ENCODE results near the gene TPO. TPM values are rescaled to one million over a fixed set of nuclear protein-coding genes. Genes with fewer than 3 reads are reported as not detected.

TPO gene
- polyA plus RNA-seq, 1 donor from 2014 or later: not detected

DNA sequence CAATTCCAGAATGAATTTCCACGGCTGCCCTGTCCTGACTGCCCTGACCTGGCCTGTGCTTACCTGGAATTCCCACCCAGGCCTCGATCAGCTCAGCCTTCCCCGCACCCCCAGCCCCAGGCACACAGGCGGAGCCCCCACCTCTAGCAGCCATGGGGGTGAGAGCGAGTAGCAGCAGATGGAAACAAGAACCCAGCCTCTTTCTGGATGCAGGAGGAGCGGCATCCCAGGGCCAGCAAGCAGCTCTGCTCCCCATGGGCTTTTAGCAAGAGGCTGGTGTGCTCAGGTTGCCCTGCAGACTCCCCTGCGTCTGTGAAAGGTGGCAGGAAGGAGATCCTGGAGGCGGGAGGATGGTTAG lies 101.8 kb downstream of the TPO start:
- Histone ChIP-seq H3K4me3 (ENCODE audit: low read length) (no peak overlapping the region), H4K20me1 (ENCODE audit: insufficient read depth) (no peaks in the 10 kb centered on the region), H3K9me2 (ENCODE audit: insufficient read depth, low read length) (no peaks in the 10 kb centered on the region), H3K27me3 (ENCODE audit: insufficient read depth, low read depth, low read length) (no peaks in the 10 kb centered on the region), H3K27ac (ENCODE audit: low read length) (no peak overlapping the region), H3K9ac (ENCODE audit: low read length) (no peak overlapping the region), H3K79me2 (replicated peaks; ENCODE audit: insufficient read depth, low read length) (no peaks in the 10 kb centered on the region), H2AFZ (ENCODE audit: low read depth, low read length) (no peak overlapping the region), H3K4me2 (ENCODE audit: low read length) (no peak overlapping the region), H3F3A (ENCODE audit: insufficient read depth, low read length, poor library complexity, severe bottlenecking) (no peaks in the 10 kb centered on the region), H3K9me3 (ENCODE audit: low read length) (no peaks in the 10 kb centered on the region), H3K36me3 (ENCODE audit: insufficient read depth, low read length) (no peaks in the 10 kb centered on the region)
- TF ChIP-seq, protein P1, sequence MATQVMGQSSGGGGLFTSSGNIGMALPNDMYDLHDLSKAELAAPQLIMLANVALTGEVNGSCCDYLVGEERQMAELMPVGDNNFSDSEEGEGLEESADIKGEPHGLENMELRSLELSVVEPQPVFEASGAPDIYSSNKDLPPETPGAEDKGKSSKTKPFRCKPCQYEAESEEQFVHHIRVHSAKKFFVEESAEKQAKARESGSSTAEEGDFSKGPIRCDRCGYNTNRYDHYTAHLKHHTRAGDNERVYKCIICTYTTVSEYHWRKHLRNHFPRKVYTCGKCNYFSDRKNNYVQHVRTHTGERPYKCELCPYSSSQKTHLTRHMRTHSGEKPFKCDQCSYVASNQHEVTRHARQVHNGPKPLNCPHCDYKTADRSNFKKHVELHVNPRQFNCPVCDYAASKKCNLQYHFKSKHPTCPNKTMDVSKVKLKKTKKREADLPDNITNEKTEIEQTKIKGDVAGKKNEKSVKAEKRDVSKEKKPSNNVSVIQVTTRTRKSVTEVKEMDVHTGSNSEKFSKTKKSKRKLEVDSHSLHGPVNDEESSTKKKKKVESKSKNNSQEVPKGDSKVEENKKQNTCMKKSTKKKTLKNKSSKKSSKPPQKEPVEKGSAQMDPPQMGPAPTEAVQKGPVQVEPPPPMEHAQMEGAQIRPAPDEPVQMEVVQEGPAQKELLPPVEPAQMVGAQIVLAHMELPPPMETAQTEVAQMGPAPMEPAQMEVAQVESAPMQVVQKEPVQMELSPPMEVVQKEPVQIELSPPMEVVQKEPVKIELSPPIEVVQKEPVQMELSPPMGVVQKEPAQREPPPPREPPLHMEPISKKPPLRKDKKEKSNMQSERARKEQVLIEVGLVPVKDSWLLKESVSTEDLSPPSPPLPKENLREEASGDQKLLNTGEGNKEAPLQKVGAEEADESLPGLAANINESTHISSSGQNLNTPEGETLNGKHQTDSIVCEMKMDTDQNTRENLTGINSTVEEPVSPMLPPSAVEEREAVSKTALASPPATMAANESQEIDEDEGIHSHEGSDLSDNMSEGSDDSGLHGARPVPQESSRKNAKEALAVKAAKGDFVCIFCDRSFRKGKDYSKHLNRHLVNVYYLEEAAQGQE (IDR thresholded peaks at IDR 0.05; ENCODE audit: borderline replicate concordance): no peak
- TF ChIP-seq TAF1 (IDR thresholded peaks at IDR 0.05; ENCODE audit: low read depth) (no peak), POLR2AphosphoS5 (IDR thresholded peaks at IDR 0.05) (no peak), RAD21 (conservative IDR thresholded peaks at IDR 0.05) (no peak), EP300 (conservative IDR thresholded peaks at IDR 0.05; ENCODE audit: poor library complexity, severe bottlenecking) (no peak), SMC3 (conservative IDR thresholded peaks at IDR 0.05; ENCODE audit: poor library complexity) (no peak), MXI1 (conservative IDR thresholded peaks at IDR 0.05; ENCODE audit: poor library complexity, severe bottlenecking) (no peak), EZH2 (IDR thresholded peaks at IDR 0.05; ENCODE audit: borderline replicate concordance, insufficient read depth, low read length, poor library complexity, severe bottlenecking) (no peak)
- TF ChIP-seq, protein P2, sequence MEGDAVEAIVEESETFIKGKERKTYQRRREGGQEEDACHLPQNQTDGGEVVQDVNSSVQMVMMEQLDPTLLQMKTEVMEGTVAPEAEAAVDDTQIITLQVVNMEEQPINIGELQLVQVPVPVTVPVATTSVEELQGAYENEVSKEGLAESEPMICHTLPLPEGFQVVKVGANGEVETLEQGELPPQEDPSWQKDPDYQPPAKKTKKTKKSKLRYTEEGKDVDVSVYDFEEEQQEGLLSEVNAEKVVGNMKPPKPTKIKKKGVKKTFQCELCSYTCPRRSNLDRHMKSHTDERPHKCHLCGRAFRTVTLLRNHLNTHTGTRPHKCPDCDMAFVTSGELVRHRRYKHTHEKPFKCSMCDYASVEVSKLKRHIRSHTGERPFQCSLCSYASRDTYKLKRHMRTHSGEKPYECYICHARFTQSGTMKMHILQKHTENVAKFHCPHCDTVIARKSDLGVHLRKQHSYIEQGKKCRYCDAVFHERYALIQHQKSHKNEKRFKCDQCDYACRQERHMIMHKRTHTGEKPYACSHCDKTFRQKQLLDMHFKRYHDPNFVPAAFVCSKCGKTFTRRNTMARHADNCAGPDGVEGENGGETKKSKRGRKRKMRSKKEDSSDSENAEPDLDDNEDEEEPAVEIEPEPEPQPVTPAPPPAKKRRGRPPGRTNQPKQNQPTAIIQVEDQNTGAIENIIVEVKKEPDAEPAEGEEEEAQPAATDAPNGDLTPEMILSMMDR (IDR thresholded peaks at IDR 0.05; ENCODE audit: poor library complexity, severe bottlenecking): no peak

DNA sequence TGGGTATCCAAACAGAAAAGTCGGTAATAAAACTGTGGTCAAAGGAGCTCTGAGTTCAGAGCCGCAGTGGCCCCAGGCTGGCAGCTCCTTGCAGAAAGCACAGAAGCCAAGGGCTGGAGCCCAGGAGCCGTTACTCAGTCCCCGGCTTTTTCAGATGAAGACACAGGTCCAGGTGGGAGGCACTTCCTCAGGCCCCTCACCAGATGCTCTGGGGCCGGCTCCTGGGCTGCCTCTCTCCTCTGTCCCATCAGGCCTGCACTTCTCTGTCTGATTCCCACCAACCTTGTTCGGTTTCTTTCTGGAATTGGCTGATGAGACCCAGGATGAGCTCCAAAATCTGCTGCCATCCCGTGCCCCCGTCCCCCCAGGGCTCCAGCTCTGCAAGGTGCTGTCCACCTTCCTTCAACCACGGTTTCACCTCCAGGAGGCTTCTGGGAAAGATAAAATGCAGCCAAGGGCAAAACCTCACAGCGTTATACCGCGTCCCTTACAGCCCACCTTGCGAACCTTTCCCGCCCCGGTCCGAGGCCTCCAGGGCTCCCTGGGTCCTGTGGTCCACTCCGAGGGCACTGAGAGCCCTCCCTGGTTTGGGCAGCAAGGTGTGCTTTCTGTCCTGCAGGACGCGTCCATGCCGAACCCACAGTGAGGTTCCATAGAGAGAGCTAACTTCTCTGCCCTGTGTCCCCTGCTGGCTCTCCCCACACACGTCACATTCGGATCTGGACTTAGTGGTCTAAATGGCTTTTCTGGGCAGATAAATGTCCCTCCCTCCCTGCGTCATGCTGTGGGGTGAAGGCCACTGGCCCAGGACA lies 102.9 kb downstream of the TPO start:
- Histone ChIP-seq H3K4me3 (ENCODE audit: low read length) (no peak overlapping the region), H3F3A (ENCODE audit: insufficient read depth, low read length, poor library complexity, severe bottlenecking) (no peaks in the 10 kb centered on the region), H3K9me2 (ENCODE audit: insufficient read depth, low read length) (no peaks in the 10 kb centered on the region), H2AFZ (ENCODE audit: low read depth, low read length) (no peak overlapping the region), H3K4me2 (ENCODE audit: low read length) (no peak overlapping the region), H3K79me2 (replicated peaks; ENCODE audit: insufficient read depth, low read length) (no peaks in the 10 kb centered on the region), H3K9ac (ENCODE audit: low read length) (no peak overlapping the region), H3K36me3 (ENCODE audit: insufficient read depth, low read length) (no peaks in the 10 kb centered on the region), H3K27ac (ENCODE audit: low read length) (no peak overlapping the region), H4K20me1 (ENCODE audit: insufficient read depth) (no peaks in the 10 kb centered on the region), H3K9me3 (ENCODE audit: low read length) (no peaks in the 10 kb centered on the region), H3K27me3 (ENCODE audit: insufficient read depth, low read depth, low read length) (no peaks in the 10 kb centered on the region)
- TF ChIP-seq MXI1 (conservative IDR thresholded peaks at IDR 0.05; ENCODE audit: poor library complexity, severe bottlenecking): no peak
- TF ChIP-seq, protein P2 (IDR thresholded peaks at IDR 0.05; ENCODE audit: poor library complexity, severe bottlenecking): no peak
- TF ChIP-seq EP300 (conservative IDR thresholded peaks at IDR 0.05; ENCODE audit: poor library complexity, severe bottlenecking): no peak
- TF ChIP-seq, protein P1 (IDR thresholded peaks at IDR 0.05; ENCODE audit: borderline replicate concordance): no peak
- no peak for TF ChIP-seq EZH2 (IDR thresholded peaks at IDR 0.05; ENCODE audit: borderline replicate concordance, insufficient read depth, low read length, poor library complexity, severe bottlenecking)
- no peak for TF ChIP-seq POLR2AphosphoS5 (IDR thresholded peaks at IDR 0.05)
- no peak for TF ChIP-seq SMC3 (conservative IDR thresholded peaks at IDR 0.05; ENCODE audit: poor library complexity)
- no peak for TF ChIP-seq TAF1 (IDR thresholded peaks at IDR 0.05; ENCODE audit: low read depth)
- no peak for TF ChIP-seq RAD21 (conservative IDR thresholded peaks at IDR 0.05)
